ENCODE results near the gene P2RX7.
A peak's percentile ranks its signal among the peaks of the same experiment; 100 is the strongest.
"Not testable (repeated sequence)": the region's sequence is repeated elsewhere in the genome, so short reads cannot be mapped to it uniquely, and the experiment has no call there.

P2RX7 gene

DNA sequence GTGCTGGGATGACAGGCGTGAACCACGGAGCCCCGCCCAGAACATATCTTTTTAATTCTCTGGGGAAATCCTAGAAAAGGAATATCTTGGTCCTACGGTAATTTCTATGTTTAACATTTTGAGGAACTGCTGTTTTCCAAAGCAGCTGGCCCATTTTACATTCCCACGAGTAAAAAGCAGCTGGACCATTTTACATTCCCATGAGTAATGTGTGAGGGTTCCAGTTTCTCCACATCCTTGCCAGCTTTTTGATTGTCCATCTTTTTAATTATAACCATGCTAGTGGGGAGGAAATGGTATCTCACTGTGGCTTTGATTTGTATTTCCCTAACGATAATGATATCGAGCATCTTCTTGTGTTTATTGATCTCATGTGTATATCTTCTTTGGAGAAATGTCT lies 72.8 kb downstream of the P2RX7 start:
- DNase-seq: no peak

DNA sequence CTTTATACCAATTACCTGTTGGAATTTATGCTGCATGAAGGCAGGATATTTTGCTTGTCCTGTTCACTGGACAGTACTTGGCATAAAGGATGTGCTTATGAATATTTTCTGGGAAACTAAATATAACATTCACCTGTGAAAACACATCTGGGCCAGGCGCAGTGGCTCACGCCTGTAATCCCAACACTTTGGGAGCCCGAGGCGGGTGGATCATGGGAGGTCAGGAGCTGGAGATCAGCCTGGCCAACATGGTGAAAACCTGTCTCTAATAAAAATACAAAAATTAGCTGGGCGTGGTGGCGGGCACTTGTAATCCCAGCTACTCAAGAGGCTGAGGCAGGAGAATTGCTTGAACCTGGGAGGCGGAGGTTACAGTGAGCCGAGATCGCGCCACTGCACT lies 75.9 kb downstream of the P2RX7 start:
- ATAC-seq: not testable (repeated sequence)

More for the DNA sequence above, 72.8 kb downstream of the P2RX7 start:
- no peak for ATAC-seq

DNA sequence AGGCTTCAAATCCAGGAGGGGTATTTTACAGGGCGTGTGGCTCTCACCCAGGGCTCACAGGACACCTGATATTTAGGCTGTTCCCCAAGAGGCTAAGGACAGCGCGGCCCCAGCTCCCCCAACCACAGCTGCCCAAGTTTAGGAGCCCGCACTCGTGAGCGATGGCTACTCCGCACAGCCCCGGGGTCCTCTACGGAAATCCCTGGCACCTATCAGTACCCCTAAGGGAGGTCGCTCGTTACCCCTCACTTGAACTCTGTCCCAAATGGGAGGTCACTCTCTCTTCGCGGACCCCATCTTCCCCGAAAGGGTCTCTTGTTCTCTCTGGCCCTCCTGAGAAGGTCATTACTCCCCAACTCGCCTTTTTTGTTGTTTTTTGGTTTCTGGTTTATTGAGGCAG lies 76.5 kb downstream of the P2RX7 start:
- DNase-seq: no peak
- no peak for ATAC-seq

More for the DNA sequence above, 75.9 kb downstream of the P2RX7 start:
- not testable (repeated sequence) for DNase-seq

DNA sequence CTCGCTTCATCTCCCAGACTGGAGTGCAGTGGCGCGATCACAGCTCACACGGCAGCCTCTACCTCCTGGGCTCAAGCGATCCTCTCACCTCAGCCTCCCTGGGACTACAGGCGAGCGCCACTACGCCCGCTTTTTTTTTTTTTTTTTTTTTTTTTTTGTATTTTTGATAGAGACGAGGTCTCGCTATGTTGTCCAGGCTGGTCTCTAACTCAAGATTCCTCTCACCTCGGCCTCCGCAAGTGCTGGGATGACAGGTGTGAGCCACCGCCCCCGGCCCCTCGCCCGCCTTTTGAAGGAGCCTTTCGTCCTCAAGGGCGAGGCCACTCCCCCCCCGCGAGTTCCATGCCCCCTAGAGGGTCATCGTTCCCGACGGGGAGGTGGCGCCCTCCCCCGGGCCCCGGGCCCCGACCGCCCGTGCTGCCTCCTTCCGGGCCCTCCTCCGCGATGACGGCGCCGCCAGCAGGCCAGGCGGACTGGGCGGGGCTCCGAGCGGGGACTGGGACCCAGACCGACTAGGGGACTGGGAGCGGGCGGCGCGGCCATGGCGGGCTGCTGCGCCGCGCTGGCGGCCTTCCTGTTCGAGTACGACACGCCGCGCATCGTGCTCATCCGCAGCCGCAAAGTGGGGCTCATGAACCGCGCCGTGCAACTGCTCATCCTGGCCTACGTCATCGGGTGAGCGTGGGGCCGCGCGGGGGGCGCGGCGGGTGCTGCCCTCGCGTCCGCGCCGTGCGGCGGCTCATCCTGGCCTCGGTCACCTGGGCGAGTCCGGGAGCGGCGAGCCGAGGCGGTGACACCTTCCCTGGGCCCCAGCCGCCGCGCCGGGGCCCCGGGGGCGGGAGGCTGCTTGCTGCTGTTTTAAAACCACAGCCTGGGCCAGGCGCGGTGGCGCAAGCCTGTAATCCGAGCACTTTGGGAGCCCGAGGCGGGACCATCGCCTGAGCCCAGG lies 77.2 kb downstream of the P2RX7 start, which contains the start of gene P2RX4:
P2RX4 (plus strand) TSS at position 506 of the 949 bp plus-strand sequence; CDS start at position 542, 36 bp downstream.
- ATAC-seq: peak; percentile 88
- DNase-seq: peak; percentile 90

DNA sequence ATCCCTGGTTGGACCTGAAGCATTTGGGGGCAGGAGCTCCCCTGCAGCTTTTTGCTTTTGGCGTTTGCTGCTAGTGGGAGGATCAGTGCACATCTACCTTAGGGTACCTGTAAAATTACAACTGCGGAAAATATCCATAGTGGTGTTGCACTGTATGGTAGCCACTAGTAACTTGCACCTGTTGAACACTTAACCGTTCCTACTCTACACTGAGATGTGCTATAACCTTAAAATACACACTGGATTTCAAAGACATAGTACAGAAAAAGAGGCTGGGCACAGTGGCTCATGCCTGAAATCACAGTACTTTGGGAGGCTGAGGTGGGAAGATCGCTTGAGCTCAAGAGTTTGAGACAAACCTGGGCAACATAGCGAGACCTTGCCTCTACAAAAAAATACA lies 80.2 kb downstream of the P2RX7 start:
- DNase-seq (no peak), ATAC-seq (no peak)

DNA sequence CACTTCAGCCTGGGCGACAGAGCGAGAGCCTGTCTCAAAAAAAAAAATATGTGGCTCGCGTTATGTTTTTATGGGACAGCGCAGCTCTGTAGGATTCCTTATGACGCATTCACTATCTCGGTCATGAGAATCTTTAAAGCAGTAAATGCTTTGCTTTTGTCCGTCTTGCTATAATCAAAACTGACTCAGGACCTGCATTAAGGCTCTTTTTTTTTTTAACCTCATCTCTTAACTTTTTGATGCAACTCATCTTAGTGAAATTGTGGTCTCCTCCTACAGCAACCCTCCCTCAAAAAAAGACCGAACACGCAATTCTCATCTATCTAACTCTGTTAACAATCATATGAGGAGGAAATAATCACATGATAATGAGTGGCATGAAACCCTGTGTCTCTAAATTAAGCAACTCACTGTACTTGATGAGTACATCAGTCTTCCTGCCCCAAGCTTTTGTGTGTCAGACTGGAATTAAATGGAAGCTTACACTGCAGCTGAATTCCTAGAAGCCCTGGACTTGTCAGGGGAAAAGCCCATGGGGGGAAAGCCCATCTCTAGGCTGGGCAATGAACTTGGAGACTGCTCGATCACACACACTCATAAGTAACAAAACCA lies 81.6 kb downstream of the P2RX7 start:
- ATAC-seq (peak; percentile 22), DNase-seq (no peak)

DNA sequence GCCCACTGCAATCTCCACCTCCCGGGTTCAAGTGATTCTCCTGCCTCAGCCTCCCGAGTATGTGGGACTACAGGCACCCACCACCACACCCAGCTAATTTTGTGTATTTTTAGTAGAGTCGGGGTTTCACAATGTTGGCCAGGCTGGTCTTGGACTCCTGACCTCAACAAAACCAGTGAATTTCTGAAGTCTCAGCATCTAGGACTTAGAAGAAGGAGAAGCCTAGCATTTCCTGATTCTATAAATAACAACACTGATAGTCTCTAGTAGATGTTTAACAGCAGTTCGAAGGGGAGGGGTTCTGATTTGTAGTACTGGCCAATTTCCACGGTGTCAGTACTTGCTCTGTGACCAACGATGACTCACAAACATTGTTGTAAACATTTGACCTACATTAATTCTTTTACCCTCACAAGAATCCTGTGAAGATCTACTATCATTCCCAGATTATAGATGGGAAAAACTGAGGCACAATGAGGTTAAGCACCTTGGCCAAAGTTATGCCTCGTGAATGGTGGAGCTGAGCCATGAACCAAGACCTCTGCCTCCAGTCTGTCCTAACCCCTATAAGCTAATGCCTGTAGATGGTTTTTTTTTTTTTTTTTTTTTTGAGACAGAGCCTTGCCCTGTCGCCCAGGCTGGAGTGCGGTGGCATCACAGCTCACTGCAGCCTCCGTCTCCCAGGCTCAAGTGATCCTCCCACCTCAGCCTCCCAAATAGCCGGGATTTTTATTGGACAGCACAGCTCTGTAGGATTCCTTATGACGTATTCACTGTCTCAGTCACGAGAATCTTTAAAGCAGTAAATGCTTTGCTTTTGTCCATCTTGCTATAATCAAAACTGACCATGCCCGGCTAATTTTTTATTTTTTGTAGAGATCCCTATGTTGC lies 82.4 kb downstream of the P2RX7 start:
- DNase-seq (no peak), ATAC-seq (peak; percentile 16)

DNA sequence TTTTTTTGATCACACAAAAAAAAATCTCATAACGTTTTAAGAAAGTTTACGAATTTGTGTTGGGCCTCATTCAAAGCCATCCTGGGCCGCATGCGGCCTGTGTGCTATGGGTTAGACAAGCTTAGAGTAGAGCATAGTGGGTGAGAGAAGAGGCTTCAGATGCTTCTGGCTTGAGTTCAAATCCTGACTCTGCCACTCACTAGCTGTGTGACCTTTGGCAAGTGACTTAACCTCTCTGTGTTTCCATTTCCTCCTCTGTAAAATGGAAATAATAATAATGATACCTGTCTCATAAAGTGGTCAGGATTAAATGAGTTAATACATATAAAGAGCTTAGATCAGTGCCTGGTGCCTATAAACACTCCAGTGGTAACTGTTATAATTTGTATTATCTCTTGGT lies 83.4 kb downstream of the P2RX7 start:
- no peak for ATAC-seq

DNA sequence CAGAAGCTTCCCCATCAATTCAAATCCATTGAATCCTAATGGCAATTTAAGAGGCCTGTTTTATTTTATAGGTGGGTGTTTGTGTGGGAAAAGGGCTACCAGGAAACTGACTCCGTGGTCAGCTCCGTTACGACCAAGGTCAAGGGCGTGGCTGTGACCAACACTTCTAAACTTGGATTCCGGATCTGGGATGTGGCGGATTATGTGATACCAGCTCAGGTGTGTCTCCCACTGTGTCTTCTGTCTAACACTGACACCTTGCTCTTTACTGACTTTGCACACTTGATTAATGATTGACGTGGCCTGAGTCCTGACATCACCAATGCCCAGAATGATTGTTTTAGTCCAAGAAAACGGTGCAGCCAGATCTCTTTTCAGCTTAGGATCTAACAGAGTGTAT lies 84.4 kb downstream of the P2RX7 start:
- DNase-seq (no peak), ATAC-seq (no peak)

More for the DNA sequence above, 83.4 kb downstream of the P2RX7 start:
- no peak for DNase-seq

DNA sequence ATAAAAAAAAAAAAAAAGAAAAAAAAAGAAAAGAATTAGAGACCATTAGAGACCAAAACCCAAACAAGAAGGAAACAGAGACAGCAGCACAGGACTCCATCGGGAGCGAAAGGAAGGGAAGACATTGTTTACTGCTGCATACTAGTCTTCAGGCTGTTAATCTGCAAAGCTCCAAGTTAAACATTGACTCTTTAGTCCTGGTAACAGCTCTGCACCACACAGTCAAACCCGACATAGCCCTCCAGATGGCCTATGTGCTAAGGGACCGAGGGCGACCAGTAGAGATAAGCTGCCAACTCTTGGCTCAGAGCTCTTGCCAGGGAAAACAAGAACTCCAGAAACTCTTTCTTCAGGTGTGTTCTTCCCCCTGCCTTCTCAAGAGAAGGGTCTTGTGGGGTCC lies 85.1 kb downstream of the P2RX7 start:
- no peak for DNase-seq
- ATAC-seq: no peak

DNA sequence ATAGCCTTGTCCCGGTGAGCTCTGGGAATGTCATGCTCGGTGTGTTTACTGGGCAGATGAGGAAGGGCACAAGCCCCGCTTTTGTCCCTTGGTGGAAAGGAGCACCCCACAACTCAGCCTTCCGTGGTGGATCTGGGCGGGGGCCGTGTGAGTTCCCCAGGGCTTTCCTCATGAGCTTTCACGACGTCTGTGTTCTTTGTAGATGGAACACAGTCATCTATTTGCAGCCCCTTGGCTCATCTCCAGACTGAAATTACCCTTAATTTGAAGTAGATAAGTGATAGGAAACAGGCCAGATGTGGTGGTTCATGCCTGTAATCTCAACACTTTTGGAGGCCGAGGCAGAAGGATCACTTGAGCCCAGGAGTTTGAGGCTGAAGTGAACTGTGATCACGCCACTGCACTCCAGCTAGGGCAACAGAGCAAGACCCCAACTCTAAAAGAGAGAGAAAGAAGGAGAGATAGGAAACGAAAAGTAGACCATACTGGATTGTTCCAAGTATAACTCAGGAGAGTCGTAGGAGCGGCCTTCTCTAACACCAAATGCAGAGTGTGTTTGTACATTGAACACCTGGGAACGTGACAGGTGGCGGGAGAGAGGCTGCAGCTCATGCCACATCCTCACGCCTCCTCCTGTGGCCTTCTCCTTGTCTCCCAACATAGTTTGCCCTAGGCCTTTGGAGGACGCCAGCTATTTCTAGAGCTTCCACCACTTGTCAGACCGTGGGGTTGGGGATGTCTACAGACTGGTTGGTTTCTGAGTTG lies 86.1 kb downstream of the P2RX7 start:
- DNase-seq (no peak), ATAC-seq (no peak)

DNA sequence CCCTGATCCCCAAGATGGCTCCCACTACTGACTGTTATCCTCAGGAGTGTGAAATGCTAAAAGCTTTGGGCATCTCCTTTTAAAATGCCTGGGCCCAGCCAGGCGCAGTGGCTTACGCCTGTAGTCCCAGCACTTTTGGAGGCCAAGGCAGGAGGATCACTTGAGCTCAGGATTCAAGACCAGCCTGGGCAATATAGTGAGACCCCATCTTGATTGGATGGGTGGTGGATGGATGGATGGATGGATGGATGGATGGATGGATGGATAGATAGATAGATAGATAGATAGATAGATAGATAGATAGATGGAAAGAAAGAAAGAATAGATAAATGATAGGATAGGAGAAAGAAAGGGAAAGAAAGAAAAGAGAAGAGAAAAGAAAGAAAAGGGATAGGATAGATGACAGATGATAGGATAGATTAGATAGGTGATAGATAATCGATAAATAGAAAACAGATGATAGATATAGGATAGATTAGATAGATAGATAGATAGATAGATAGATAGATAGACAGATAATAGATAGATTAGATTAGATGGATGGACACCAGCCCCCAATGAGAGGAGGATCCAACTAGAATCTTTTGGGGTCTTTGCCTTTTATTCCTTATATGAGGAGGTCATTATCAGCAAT lies 86.8 kb downstream of the P2RX7 start:
- DNase-seq (no peak), ATAC-seq (no peak)

DNA sequence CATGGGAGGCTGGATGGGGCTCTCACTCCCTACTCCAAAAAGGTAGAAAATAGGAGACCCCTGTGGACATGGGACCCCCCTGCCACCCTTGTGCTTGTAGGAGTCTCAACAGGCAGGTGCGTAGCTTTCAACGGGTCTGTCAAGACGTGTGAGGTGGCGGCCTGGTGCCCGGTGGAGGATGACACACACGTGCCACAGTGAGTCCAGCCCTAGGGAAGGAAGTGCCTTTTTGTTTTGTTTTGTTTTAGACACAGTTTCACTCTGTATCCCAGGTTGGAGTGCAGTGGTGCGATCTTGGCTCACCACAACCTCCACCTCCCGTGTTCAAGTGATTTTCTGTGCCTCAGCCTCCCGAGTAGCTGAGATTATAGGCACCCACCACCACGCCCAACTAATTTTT lies 90.2 kb downstream of the P2RX7 start:
- no peak for ATAC-seq

DNA sequence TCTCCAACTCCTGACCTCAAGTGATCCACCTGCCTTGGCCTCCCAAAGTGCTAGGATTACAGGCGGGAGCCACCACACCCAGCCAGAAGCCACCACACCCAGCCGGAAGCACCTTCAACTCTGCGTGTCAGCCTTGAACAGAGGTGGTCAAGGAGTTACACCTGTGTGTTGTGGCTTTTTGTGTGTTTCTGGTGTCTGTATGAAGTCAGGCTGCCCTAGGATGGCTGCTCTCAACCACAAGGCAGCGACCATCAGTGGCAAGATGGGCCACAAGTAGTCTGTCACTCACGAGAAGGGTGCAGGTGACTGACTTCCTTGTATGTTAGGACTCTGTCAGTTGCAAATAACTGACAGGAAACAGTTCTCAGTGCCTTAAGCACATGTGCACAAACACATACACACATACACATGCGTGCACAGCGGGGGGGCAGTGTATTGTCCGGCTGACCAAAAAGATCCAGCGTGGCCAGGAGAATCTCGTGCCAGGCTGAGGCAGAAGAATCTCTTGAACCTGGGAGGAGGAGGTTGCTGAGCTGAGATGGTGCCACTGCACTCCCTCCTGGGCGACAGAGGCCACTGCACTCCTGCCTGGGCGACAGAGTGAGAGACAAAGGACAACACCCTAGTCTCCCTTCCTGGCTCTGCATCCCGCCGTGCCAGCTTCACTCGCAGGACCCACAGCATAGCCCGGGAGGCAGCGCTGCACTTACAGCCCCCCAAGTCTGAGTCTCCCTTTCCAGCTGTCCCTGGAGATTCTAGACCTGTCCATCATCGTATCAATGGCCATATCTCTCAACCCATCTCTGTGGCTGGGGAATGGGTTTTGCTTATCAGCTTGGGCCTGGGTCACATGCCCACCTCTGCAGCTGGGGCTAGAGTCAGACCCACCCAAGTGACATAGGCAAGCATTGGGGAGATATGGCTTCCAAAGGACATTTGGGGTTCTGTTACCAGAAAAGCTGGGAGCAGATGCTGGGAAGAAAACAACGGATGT lies 90.9 kb downstream of the P2RX7 start:
- peak; percentile 64 for ATAC-seq
- DNase-seq: peak; percentile 39

More for the DNA sequence above, 90.2 kb downstream of the P2RX7 start:
- DNase-seq: no peak

DNA sequence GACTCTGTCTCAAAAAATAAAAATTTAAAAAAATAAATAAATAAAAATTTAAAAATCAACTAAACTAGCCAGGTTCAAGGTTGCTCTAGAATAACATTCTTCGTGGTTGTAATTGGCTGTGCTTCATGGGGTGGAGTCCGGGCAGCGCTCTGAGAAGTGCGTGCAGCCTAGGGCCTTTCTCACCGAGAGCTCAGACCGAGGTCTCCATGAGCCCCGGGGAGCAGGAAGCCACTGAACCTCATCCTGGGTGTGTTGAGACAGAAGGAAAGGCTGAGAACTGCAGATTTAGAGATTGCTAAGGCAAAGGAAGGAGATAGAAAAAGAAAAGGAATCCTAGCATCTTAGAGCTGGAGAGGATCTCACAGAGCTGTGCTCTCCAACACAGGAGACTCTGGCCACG lies 91.9 kb downstream of the P2RX7 start:
- DNase-seq: no peak
- ATAC-seq: peak; percentile 41

DNA sequence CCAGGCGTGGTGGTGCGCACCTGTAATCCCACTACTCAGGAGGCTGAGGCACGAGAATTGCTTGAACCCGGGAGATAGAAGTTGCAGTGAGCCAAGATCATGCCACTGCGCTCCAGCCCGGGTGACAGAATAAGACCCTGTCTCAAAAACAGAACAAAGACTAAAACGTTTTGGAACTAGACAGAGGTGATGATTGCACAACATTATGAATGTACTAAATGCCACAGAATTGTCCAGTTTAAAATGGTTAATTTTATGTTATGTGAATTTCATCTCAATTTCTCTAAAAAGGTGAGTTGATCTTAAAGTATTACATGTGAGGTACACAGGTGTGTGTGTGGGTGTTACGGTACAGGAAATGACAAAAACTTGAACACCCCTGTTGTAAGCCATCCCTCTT lies 93.7 kb downstream of the P2RX7 start:
- ATAC-seq (no peak), DNase-seq (no peak)

DNA sequence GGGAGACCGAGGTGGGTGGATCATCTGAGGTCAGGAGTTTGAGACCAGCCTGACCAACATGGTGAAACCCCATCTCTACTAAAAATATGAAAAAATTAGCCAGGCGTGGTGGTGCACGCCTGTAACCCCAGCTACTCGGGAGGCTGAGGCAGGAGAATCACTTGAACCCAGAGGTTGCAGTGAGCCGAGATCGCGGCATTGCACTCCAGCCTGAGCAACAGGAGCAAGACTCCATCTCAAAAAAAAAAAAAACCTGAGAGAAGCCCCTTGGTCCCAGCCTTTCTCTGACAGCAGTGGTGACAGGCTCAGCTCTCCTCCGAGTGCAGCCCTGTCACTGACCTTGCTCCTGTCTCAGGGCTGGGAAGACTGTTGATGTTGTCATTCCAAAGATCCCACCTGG lies 94.2 kb downstream of the P2RX7 start:
- not testable (repeated sequence) for ATAC-seq, DNase-seq

DNA sequence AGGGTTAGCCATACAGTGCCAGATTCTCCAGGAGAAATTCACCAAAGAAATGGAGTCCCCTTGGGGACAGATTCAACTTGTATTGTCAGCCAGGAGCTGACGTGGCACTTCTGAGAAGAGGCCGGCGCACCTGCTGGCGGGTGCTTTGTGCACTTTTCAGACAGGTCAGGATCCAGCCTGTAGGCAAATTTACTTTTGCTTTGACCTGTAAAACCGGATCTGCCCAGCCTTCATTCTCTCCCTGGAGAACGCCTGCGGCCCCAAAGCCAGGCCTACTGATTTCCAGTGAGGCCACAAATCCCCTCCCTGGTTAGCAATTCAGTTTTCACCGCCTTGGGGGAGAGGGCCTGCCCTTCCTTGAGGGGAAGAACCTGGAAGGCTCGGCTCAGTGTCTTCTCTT lies 94.6 kb downstream of the P2RX7 start:
- no peak for ATAC-seq
- no peak for DNase-seq

DNA sequence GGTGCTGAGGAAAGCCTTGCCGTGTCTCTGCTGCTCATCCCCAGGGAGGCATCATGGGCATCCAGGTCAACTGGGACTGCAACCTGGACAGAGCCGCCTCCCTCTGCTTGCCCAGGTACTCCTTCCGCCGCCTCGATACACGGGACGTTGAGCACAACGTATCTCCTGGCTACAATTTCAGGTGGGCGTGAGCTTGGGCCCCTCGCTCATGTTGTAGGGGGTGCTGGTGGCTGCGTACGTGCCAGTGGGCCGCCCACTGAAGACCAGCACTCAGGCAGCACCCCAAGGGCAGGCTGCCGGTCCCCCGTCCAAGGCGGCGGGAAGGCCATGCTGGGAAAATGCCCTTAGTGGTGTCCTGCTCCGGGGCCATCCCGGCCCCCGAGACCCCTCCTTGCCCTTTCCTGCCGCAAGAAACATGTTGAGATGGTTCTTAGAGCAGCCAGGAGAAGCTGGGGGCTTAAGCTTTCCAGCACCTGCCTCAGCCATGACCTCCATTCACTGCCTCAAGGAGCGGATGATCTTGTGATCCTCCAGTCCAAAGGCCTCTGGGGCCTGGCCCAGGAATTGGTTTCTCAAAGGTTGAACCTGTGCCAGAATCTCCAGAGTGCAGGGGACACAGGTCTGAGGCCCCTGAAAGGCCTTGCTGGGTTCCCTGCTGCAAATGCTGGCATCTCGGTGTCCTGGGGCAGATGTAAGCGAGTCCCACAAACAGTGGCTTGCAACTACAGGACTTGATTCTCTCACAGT lies 96.4 kb downstream of the P2RX7 start:
- ATAC-seq (no peak), DNase-seq (no peak)
